ENCODE data around the gene UBAP1. TPM values are rescaled to one million over a fixed set of nuclear protein-coding genes. Genes with fewer than 3 reads are reported as not detected.
"Not testable (repeated sequence)": the region's sequence is repeated elsewhere in the genome, so short reads cannot be mapped to it uniquely, and the experiment has no call there.

The UBAP1 gene
- total RNA-seq, 2 experiments from 2014 or later = 28.2 to 29.8 TPM

DNA sequence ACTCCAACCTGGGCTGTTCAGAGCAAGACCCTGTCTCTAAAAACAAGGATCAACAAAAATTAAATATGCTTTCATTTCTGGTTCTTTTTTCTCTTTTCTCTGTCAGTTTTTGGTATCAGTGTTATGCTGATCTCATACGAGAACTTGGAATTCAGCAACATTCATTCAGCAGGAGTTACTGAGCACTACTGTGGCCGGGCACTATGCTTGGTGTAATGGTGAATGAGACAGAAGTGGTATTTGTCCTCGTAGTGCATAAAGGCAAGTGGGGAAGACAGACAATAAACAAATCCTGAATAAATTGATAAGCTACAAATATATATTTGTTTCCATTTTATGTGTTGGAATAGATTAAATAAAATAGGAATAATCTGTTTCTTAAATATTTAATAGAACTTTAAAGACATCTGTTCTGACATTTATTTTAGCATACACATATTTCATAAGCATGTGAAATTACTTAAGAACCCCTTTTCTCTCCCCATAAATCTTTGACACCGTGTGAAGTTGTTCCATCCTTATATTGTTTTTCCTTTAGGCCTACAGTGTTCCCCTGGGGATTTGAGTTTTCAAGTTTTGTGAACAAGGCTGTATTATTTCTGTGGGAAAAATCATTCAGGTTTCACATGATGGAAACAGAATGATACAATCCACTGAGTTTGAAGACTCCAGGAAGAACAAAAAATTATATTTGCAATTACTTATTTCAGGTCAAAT, 24.6 kb downstream of the UBAP1 start:
- Mint-ChIP-seq H3K9me3 (no peaks in the 10 kb centered on the region), H3K4me1 (ENCODE audit: low read depth) (peaks cover 18% of the 10 kb centered on the region), H3K27me3 (no peaks in the 10 kb centered on the region), H3K4me3 (no peak overlapping the region), H3K27ac (no peak overlapping the region), H3K36me3 (ENCODE audit: low read depth) (peaks cover 6% of the 10 kb centered on the region)
- CTCF ChIA-PET = interaction anchor here (0.6 kb wide), 1 partner anchor 18 kb away, joined by 3 read pairs; no protein-coding TSS in a partner anchor
- TF ChIP-seq, protein P1, sequence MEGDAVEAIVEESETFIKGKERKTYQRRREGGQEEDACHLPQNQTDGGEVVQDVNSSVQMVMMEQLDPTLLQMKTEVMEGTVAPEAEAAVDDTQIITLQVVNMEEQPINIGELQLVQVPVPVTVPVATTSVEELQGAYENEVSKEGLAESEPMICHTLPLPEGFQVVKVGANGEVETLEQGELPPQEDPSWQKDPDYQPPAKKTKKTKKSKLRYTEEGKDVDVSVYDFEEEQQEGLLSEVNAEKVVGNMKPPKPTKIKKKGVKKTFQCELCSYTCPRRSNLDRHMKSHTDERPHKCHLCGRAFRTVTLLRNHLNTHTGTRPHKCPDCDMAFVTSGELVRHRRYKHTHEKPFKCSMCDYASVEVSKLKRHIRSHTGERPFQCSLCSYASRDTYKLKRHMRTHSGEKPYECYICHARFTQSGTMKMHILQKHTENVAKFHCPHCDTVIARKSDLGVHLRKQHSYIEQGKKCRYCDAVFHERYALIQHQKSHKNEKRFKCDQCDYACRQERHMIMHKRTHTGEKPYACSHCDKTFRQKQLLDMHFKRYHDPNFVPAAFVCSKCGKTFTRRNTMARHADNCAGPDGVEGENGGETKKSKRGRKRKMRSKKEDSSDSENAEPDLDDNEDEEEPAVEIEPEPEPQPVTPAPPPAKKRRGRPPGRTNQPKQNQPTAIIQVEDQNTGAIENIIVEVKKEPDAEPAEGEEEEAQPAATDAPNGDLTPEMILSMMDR (IDR thresholded peaks at IDR 0.05) = no peak
- DNase-seq (no peak), ATAC-seq (no peak)
- POLR2A ChIA-PET = no interaction called here
- intact Hi-C loops (cut with micrococcal nuclease) = no loop called here

DNA sequence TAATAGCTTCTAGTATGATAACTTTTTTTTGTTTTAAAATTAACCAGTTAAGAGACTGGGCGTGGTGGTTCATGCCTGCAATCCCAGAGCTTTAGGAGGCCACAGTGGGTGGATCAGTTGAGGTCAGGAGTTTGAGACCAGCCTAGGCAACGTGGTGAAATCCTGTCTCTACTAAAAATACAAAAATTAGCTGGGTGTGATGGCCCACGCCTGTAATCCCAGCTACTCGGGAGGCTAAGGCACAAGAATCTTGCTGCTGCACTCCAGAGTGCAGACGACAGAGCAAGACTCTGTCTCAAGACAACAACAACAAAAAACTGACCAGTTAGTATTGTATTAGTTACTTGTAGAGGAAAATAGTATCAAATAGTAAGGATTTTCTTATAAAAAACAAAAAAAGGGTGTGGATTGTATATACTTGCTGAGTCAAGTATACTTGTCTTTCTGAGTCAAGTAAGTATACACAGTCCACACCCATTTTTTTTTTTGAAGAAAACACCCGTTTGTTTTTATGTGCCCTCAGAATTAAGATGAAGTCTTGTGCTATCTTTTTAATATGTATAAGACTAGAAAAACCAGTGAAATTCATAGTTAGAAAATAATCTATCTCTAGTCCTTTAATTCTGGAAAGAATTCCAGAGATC, 25.3 kb downstream of the UBAP1 start:
- TF ChIP-seq, protein P1 (IDR thresholded peaks at IDR 0.05) = no peak

DNA sequence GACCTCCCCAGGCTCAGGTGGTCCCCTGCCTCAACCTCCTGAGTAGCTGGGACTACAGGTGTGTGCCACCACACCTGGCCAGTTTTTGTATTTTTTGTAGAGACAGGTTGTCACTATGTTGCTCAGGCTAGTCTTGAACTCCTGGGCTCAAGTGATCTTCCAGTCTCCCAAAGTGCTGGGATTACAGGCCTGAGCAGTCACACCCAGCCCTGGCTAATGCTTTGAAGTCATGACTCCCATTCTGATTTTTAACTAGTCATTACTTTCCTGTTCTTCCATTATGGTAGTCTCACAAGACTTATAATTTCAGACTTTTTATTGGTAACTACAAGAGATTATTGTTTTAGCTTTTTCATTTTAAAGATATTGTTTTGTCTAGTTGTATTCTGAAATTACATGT, 26.3 kb downstream of the UBAP1 start:
- ATAC-seq = no peak
- Mint-ChIP-seq H3K4me3 (no peak overlapping the region), H3K4me1 (ENCODE audit: low read depth) (peaks cover 20% of the 10 kb centered on the region), H3K9me3 (no peaks in the 10 kb centered on the region), H3K36me3 (ENCODE audit: low read depth) (peaks cover 15% of the 10 kb centered on the region), H3K27ac (no peak overlapping the region), H3K27me3 (no peaks in the 10 kb centered on the region)
- ChIA-PET POLR2A (no interaction called here), CTCF (interaction anchor here (0.9 to 1.8 kb wide), 5 partner anchors 9 to 47 kb away, joined by 3 to 6 read pairs (median 4); no protein-coding TSS in a partner anchor)
- intact Hi-C loops (cut with micrococcal nuclease) = no loop called here
- DNase-seq = no peak
- TF ChIP-seq, protein P1 (IDR thresholded peaks at IDR 0.05) = no peak

More for the DNA sequence above, 25.3 kb downstream of the UBAP1 start:
- Mint-ChIP-seq H3K9me3 (no peaks in the 10 kb centered on the region), H3K4me3 (no peak overlapping the region), H3K27ac (no peak overlapping the region), H3K36me3 (ENCODE audit: low read depth) (peaks cover 5% of the 10 kb centered on the region), H3K27me3 (no peaks in the 10 kb centered on the region), H3K4me1 (ENCODE audit: low read depth) (peaks cover 17% of the 10 kb centered on the region)
- DNase-seq (no peak), ATAC-seq (no peak)
- CTCF ChIA-PET = interaction anchor here (0.6 kb wide), 1 partner anchor 17 kb away, joined by 3 read pairs; no protein-coding TSS in a partner anchor
- intact Hi-C loops (cut with micrococcal nuclease) = no loop called here
- POLR2A ChIA-PET = no interaction called here

DNA sequence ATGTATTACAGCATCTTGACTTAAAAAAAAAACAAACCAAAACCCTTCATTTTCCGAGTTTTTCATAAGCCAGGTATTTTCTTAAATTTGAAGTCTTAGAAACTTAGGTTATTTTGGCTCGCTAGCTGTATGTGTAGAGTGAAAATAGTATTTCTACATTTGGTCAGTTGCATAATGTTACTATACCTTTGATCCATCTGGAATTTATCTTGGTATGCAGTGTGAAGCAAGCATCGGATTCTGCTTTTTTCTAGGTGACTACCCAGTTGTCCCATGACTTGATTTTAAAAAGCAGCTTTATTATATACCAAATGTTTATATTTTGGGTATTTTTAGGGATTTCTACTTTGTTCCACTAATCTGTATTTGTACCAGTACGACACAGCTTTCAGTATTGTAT, 27.7 kb downstream of the UBAP1 start:
- Mint-ChIP-seq H3K36me3 (ENCODE audit: low read depth) (peaks cover 15% of the 10 kb centered on the region), H3K4me1 (ENCODE audit: low read depth) (peaks cover 18% of the 10 kb centered on the region), H3K27ac (no peak overlapping the region), H3K27me3 (no peaks in the 10 kb centered on the region), H3K4me3 (no peak overlapping the region), H3K9me3 (no peaks in the 10 kb centered on the region)
- intact Hi-C loops (cut with micrococcal nuclease) = no loop called here
- TF ChIP-seq, protein P1 (IDR thresholded peaks at IDR 0.05) = no peak
- DNase-seq (no peak), ATAC-seq (no peak)
- ChIA-PET CTCF (interaction anchor here (1.5 to 1.8 kb wide), 4 partner anchors 10 to 46 kb away, joined by 3 to 6 read pairs (median 4); no protein-coding TSS in a partner anchor), POLR2A (no interaction called here)

DNA sequence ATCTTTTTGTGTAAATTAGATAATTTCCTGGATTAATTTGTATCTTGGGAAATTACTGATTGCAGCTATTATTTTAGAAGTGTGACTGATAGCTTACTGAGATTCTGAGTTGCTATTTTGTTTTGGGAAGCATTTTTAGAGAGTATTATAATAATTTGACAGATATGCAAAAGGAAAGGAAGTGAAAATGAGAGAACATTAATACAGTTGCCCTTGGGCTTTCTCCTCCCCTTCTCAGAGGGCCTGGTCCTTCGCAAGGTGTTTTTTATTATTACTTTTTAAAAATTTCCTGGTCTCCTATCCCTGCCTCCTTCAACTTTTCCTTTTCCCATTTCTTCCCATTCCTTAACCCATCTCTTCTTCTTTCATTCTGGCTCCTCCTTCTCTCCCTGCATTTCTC, 32.6 kb downstream of the UBAP1 start:
- DNase-seq (no peak), ATAC-seq (no peak)
- no peaks in the 10 kb centered on the region for H3K9me3 Mint-ChIP-seq
- TF ChIP-seq, protein P1 (IDR thresholded peaks at IDR 0.05) = no peak
- H3K36me3 Mint-ChIP-seq (ENCODE audit: low read depth) = peaks cover 22% of the 10 kb centered on the region
- H3K4me1 Mint-ChIP-seq (ENCODE audit: low read depth) = peaks cover 10% of the 10 kb centered on the region
- no peak overlapping the region for H3K27ac Mint-ChIP-seq
- H3K27me3 Mint-ChIP-seq = no peaks in the 10 kb centered on the region
- ChIA-PET CTCF (interaction anchor here (0.7 to 1.1 kb wide), 2 partner anchors 41 to 43 kb away, joined by 3 to 4 read pairs; no protein-coding TSS in a partner anchor), POLR2A (no interaction called here)
- H3K4me3 Mint-ChIP-seq = no peak overlapping the region
- intact Hi-C loops (cut with micrococcal nuclease) = no loop called here

DNA sequence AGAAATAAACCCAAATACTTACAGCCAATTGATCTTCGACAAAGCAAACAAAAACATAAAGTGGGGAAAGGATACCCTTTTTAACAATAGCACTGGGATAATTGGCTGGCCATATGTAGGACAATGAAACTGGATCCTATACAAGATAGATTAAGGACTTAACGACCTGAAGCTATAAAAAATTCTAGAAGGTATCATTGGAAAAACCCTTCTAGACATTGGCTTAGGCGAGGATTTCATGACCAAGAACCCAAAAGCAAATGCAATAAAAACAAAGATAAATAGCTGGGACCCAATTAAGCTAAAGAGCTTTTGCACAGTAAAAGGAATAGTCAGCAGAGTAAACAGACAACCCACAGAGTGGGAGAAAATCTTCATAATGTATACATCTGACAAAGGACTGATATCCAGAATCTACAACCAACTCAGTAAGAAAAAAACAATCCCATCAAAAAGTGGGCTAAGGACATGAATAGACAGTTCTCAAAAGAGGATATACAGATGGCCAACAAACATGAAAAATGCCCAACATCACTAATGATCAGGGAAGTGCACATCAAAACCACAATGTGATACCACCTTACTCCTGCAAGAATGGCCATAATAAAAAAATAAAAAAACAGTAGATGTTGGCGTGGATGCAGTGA, 35.6 kb downstream of the UBAP1 start:
- ATAC-seq; POLR2A ChIA-PET; H3K9me3 Mint-ChIP-seq; H3K4me3 Mint-ChIP-seq; DNase-seq; H3K27me3 Mint-ChIP-seq; intact Hi-C loops (cut with micrococcal nuclease); H3K27ac Mint-ChIP-seq; CTCF ChIA-PET: not testable (repeated sequence)
- Mint-ChIP-seq H3K36me3 (ENCODE audit: low read depth) (peaks cover 15% of the 10 kb centered on the region), H3K4me1 (ENCODE audit: low read depth) (peaks cover 11% of the 10 kb centered on the region)
